Heart left ventricle (tissue), 16 donors: ENCODE measurements around the gene IGF2. TPM values are rescaled to one million over a fixed set of nuclear protein-coding genes. Genes with fewer than 3 reads are reported as not detected.
"Not testable (repeated sequence)": the region's sequence is repeated elsewhere in the genome, so short reads cannot be mapped to it uniquely, and the experiment has no call there.

Source experiments
- ATAC-seq, 4 donors: fragments of 200-7000 bp; cut with Tn5 transposase; one replicate each; pipeline ENCODE4 v1.9.1; 2020 to 2022; ENCODE audit warnings: moderate library complexity in 4 of 4, mild to moderate bottlenecking in 3 of 4, moderate number of reproducible peaks in 1 of 4
- DNase-seq, 5 donors: peaks; one replicate each; pipeline ENCODE4 v3.0.0-alpha.2; 2020
- H3K27ac ChIP-seq, 12 donors: fragments of 200-600 bp; sonication (generic) in 4 of 12; one replicate each; pipeline versions ENCODE4 v1.5.0 to v1.8.0; 2016 to 2022; ENCODE audit warnings: mild to moderate bottlenecking in 2 of 12
- H3K27me3 ChIP-seq, 9 donors: fragments of 200-600 bp; sonication (generic) in 2 of 9; one replicate each; pipeline versions ENCODE4 v1.5.1 to v1.8.0; 2016 to 2022; ENCODE audit warnings: mild to moderate bottlenecking in 3 of 9
- H3K36me3 ChIP-seq, 9 donors: fragments of 200-600 bp; sonication (generic) in 2 of 9; one replicate each; pipeline versions ENCODE4 v1.5.0 to v1.8.0; 2018 to 2022; ENCODE audit warnings: mild to moderate bottlenecking in 2 of 9
- H3K4me1 ChIP-seq, 12 donors: fragments of 200-600 bp; sonication (generic) in 4 of 12; one replicate each; pipeline versions ENCODE4 v1.5.0 to v1.8.0; 2016 to 2022; ENCODE audit warnings: mild to moderate bottlenecking in 3 of 12
- H3K4me3 ChIP-seq, 12 donors: fragments of 200-600 bp; sonication (generic) in 4 of 12; one replicate each; pipeline versions ENCODE4 v1.5.0 to v1.8.0; 2017 to 2022; ENCODE audit warnings: mild to moderate bottlenecking in 9 of 12, moderate library complexity in 4 of 12
- H3K9me3 ChIP-seq, 12 donors: fragments of 200-600 bp; sonication (generic) in 4 of 12; one replicate each; pipeline versions ENCODE4 v1.5.0 to v1.8.0; 2016 to 2022; ENCODE audit warnings: mild to moderate bottlenecking in 1 of 12
- POLR2A ChIP-seq, 2 donors: fragments of 450-650 bp; IDR thresholded peaks; one replicate each; pipeline ENCODE4 v1.6.1; 2017; ENCODE audit warnings: antibody characterized with exemption in 2 of 2, mild to moderate bottlenecking in 2 of 2, moderate library complexity in 2 of 2
- WGBS, 4 donors: extraction: QIAGEN DNeasy Blood & Tissue Kit in 2 of 4; methylation state at CpG; one replicate each; pipeline versions ENCODE4 v1.1.5 to v1.1.7; 2013 to 2018; 5-methylcytosine and 5-hydroxymethylcytosine counted together
- intact Hi-C, 10 donors: fragments of 100-400 bp; cut with DNase I; formaldehyde crosslinking; loops; one replicate each; pipeline versions ENCODE4 v1.11.1 to v1.14.2; 2022
- polyA plus RNA-seq, 2 donors: library from polyadenylated mRNA; stranded (reverse); fragments of 200-250 nt; gene quantifications; one replicate each; pipeline ENCODE4 v1.2.3, GENCODE V29; 2013
- total RNA-seq, 9 donors: library from RNA; depleted of rRNA in 2 of 9; stranded (reverse); fragments of >200 nt in 2 of 9; fragmentation: NEBNext Ultra II Directional in 3 of 9; extraction: Animal tissue kit (Norgen Biotek cat#: 25700) in 3 of 9; gene quantifications; one replicate each; pipeline versions ENCODE4 v1.1.0 to v1.2.4, GENCODE V29; 2016 to 2023
- TF ChIP-seq, protein P1 (sequence below), 12 donors: fragments of 200-600 bp; sonication (generic) in 4 of 12; IDR thresholded peaks; one replicate each; pipeline versions ENCODE4 v1.5.0 to v1.8.0; 2018 to 2022; ENCODE audit warnings: antibody characterized with exemption in 12 of 12, mild to moderate bottlenecking in 5 of 12
- donor health status: ischemic (EF 13 %, LVEDD 7.1; RV severe dilation, severe dysfunction).
- donor health status: healthy with polysubstance abuse.
- donor health status: DM: no; HTN: yes; CAD: no.
- donor health status: DM: no; HTN: no; CAD: no.
- donor health status: ischemic (EF 25% LVEDD 6.9; RV normal size, moderate dysfunction).
- donor health status: ischemic (EF 25% LVEDD 5.7; RV mildly dilated, moderate dysfunction).
- donor health status: healthy.
- donor health status: DM: yes; HTN: yes; CAD: no.
- donor health status: ischemic (EF 35%, LVEDD 5.7; RV mildly dilated, moderate dysfunction).
- donor health status: nonischemic (EF 11% LVEDD 7.7; RV severe dilation, severe dysfunction).
- donor health status: DM: yes; HTN: yes; CAD: no.
- donor health status: PGD.
- donor health status: ischemic (EF 29% LVEDD 5.4; RV normal size, mild dysfunction).
- donor health status: nonischemic (EF 23%, LVEDD 6.1; RV moderate dilation, normal function).

IGF2 gene
- total and polyA plus RNA-seq, 11 donors, result 48.9 to 175 (median 99.3) TPM

DNA sequence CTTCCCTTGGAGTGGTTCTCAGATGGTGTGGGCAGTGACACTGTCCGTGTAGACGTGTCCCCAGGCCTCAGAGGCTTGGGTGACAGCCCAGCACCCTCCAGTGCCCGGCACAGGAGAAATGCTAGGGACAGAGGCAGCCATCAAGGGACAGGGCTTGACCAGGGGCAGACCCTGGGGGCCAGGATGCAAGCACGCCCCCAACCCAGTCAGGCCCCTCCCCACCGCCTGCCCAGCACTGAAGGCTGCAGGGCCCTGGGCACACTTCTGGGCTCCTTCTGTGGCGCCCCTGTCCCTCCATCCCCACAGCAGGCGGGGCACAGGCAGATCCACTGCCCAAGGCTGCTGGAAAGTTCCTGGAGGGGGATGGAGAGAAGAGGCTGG, 11.1 kb downstream of the IGF2 start:
- ATAC-seq (peak in 1 of 4 donors; percentile 22), DNase-seq (peak in 1 of 5 donors; percentile 44)
- TF ChIP-seq, protein P1, sequence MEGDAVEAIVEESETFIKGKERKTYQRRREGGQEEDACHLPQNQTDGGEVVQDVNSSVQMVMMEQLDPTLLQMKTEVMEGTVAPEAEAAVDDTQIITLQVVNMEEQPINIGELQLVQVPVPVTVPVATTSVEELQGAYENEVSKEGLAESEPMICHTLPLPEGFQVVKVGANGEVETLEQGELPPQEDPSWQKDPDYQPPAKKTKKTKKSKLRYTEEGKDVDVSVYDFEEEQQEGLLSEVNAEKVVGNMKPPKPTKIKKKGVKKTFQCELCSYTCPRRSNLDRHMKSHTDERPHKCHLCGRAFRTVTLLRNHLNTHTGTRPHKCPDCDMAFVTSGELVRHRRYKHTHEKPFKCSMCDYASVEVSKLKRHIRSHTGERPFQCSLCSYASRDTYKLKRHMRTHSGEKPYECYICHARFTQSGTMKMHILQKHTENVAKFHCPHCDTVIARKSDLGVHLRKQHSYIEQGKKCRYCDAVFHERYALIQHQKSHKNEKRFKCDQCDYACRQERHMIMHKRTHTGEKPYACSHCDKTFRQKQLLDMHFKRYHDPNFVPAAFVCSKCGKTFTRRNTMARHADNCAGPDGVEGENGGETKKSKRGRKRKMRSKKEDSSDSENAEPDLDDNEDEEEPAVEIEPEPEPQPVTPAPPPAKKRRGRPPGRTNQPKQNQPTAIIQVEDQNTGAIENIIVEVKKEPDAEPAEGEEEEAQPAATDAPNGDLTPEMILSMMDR (IDR thresholded peaks at IDR 0.05), result no peak
- no peak for TF ChIP-seq POLR2A (IDR thresholded peaks at IDR 0.05)
- H3K27ac ChIP-seq, result no peak overlapping the region
- H3K27me3 ChIP-seq, result peaks cover 0 to 6% (median 0%) of the 10 kb centered on the region in 9 donors
- intact Hi-C loops, result no loop called here
- peaks cover 0 to 4% (median 0%) of the 10 kb centered on the region in 9 donors for H3K36me3 ChIP-seq
- no peak overlapping the region for H3K4me3 ChIP-seq
- H3K9me3 ChIP-seq, result no peaks in the 10 kb centered on the region
- whole genome bisulfite sequencing, 4 donors, result 81 to 86% (median 82%) methylated on average over 7 of the region's 7 CpGs
- H3K4me1 ChIP-seq, result no peaks in the 10 kb centered on the region

DNA sequence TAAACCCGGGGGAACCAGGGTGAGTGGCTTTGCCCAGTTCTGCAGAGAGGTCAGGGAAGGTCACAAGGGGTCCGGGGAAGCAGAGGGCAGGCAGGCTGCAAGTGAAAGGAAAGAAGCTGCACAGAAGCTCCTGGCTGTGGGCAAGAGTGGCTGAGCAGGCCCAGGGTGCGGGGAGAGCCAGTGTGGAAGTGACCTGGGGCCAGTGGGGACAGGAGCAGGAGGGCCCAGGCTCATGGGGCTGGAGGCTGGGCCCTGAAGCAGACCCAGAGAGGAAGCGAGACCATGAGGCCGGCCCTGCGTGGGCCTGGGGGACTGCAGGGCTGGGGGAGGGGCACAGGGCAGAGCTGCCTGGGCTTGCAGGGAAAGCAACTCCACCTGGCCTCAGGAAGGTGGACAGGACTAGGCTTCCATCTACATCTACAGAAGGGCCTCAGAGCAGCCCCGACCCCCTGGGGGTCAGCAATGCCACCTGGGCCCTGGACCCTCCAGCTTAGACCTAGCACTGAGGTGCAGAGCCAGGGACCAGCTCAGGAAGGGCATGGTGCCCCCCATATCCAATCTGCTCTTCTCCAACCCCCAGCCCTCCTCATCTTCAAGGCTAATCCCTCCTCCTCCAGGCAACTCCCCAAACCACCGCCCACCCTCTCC, 11.6 kb downstream of the IGF2 start:
- TF ChIP-seq, protein P1 (IDR thresholded peaks at IDR 0.05), result no peak
- TF ChIP-seq POLR2A (IDR thresholded peaks at IDR 0.05), result no peak
- H3K27ac ChIP-seq, result no peak overlapping the region
- peak in 1 of 5 donors; percentile 41 for DNase-seq
- H3K4me3 ChIP-seq, result no peak overlapping the region
- peaks cover 0 to under 1% (median 0%) of the 10 kb centered on the region in 9 donors for H3K27me3 ChIP-seq
- intact Hi-C loops, result no loop called here
- H3K9me3 ChIP-seq, result no peaks in the 10 kb centered on the region
- 66 to 79% (median 77%) methylated on average over 5 to 8 of the region's 8 CpGs for WGBS, 4 donors
- H3K4me1 ChIP-seq, result no peaks in the 10 kb centered on the region
- peak in 1 of 4 donors; percentile 8 for ATAC-seq
- H3K36me3 ChIP-seq, result peaks cover 0 to 4% (median 0%) of the 10 kb centered on the region in 9 donors

DNA sequence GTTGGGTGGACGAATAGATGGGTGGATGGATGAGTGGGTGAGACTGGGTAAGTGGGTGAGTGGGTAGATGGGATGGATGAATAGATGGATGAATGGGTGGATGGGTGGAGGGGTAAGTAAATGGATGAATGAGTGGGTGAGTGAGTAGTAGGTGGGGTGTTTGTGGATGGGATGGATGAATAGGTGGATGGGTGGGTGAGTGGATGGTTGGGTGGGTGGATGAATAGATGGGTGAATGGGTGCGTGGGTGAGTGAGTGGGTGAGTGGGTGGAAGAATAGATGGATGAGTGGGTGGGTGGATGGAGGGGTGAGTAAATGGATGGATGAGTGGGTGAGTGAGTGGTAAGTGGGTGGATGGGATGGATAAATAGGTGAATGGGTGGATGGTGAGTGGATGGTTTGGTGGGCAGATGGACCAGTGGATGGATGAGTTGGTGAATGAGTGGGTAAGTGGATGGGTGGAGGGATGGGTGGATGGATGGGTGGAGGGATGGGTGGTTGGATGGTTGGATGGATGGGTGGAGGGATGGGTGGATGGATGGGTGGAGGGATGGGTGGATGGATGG, 12.6 kb downstream of the IGF2 start:
- Histone ChIP-seq H3K9me3 (no peaks in the 10 kb centered on the region), H3K36me3 (peaks cover 0 to 4% (median 0%) of the 10 kb centered on the region in 9 donors), H3K4me3 (no peak overlapping the region), H3K27me3 (peaks cover 0 to 5% (median 0%) of the 10 kb centered on the region in 9 donors), H3K4me1 (no peaks in the 10 kb centered on the region), H3K27ac (no peak overlapping the region)
- 87 to 95% (median 92%) methylated on average over 2 of the region's 2 CpGs for WGBS, 4 donors
- DNase-seq, result peak in 1 of 5 donors; percentile 0
- intact Hi-C loops, result no loop called here
- TF ChIP-seq POLR2A (IDR thresholded peaks at IDR 0.05), result no peak
- TF ChIP-seq, protein P1 (IDR thresholded peaks at IDR 0.05), result no peak
- no peak for ATAC-seq

DNA sequence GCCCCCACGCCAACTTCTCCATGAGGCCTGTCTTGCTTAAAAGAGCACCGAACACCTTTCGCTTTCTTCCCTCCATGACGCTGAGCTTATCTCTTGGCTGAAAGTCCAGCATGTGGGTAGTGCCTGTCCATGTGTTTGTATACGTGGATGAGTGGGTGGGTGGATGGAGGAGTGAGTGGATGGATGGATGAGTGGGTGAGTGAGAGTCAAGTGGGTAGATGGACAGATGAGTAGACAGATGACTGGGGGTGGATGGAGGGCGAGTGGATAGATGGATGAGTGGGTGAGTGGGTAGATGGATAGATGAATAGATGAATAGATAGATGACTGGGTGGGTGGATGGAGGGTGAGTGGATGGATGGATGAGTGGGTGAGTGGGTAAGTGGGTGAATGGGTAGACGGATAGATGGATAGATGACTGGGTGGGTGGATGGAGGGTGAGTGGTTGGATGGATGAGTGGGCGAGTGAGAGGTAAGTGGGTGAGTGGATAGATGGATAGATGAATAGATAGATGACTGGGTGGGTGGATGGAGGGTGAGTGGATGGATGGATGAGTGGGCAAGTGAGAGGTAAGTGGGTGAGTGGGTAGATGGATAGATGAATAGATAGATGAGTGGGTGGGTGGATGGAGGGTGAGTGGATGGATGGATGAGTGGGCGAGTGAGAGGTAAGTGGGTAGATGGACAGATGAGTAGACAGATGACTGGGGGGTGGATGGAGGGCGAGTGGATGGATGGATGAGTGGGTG, 14.3 kb downstream of the IGF2 start:
- not testable (repeated sequence) for H3K27ac ChIP-seq, H3K9me3 ChIP-seq, ATAC-seq, H3K4me3 ChIP-seq, H3K36me3 ChIP-seq, H3K4me1 ChIP-seq
- DNase-seq, result peak in 1 of 5 donors; percentile 2
- WGBS, 4 donors, result 89 to 91% (median 90%) methylated on average over 8 to 10 of the region's 10 CpGs
- H3K27me3 ChIP-seq, result peaks cover 0 to 21% (median 6%) of the 10 kb centered on the region in 9 donors
- intact Hi-C loops, result loop anchor here in 2 of 10 donors (5.0 kb wide), 2 partner anchors 38 to 53 kb away; no protein-coding TSS in a partner anchor
